Esophagus muscularis mucosa (tissue), 4 donors: ENCODE data around the gene VIM. TPM values are rescaled to one million over a fixed set of nuclear protein-coding genes. Genes with fewer than 3 reads are reported as not detected.
"Not testable (repeated sequence)": the region's sequence is repeated elsewhere in the genome, so short reads cannot be mapped to it uniquely, and the experiment has no call there.

ENCODE experiments used
- DNase-seq: peaks from one replicate; pipeline ENCODE4 v3.0.0-alpha.2; 2017; ENCODE audit errors: extremely low spot score
- H3K27ac ChIP-seq, 4 donors: fragments of 200-600 bp; sonication (generic); replicated peaks in 1 of 4; 1 replicate in 3 of 4; 2 replicates in 1 of 4; pipeline ENCODE4 v1.5.1; 2016 to 2019; ENCODE audit warnings: mild to moderate bottlenecking in 1 of 4
- H3K27me3 ChIP-seq, 4 donors: fragments of 200-600 bp; sonication (generic); one replicate each; pipeline versions ENCODE4 v1.5.1 to v1.6.0; 2016 to 2019
- H3K36me3 ChIP-seq, 4 donors: fragments of 200-600 bp; sonication (generic); one replicate each; pipeline ENCODE4 v1.5.1; 2016 to 2019
- H3K4me1 ChIP-seq, 4 donors: fragments of 200-600 bp; sonication (generic); one replicate each; pipeline ENCODE4 v1.5.1; 2016 to 2019
- H3K4me3 ChIP-seq, 4 donors: fragments of 200-600 bp; sonication (generic); 1 replicate in 2 of 4; 2 replicates in 2 of 4; pipeline ENCODE4 v1.5.1; 2016 to 2019; ENCODE audit warnings: mild to moderate bottlenecking in 4 of 4, moderate library complexity in 1 of 4
- H3K9me3 ChIP-seq, 4 donors: fragments of 200-600 bp; sonication (generic); 1 replicate in 3 of 4; 2 replicates in 1 of 4; pipeline ENCODE4 v1.5.1; 2016 to 2019
- EP300 ChIP-seq: sonication (generic); formaldehyde crosslinking; IDR thresholded peaks from one replicate; pipeline ENCODE4 v1.6.1; 2017; ENCODE audit warnings: antibody characterized with exemption
- POLR2A ChIP-seq: fragments of 450-650 bp; IDR thresholded peaks from one replicate; pipeline ENCODE4 v1.6.1; 2017; ENCODE audit warnings: antibody characterized with exemption, moderate library complexity, mild to moderate bottlenecking, low read depth
- POLR2AphosphoS5 ChIP-seq, 2 donors: sonication (generic); formaldehyde crosslinking; IDR thresholded peaks; one replicate each; pipeline ENCODE4 v1.6.1; 2017; ENCODE audit warnings: antibody characterized with exemption in 2 of 2
- WGBS: methylation state at CpG from one replicate; pipeline ENCODE4 v1.1.5; 2018; 5-methylcytosine and 5-hydroxymethylcytosine counted together
- intact Hi-C: fragments of 100-400 bp; cut with DNase I; formaldehyde crosslinking; loops from one replicate; pipeline ENCODE4 v1.15.1; 2023
- total RNA-seq, 4 donors: library from RNA; depleted of rRNA; stranded (reverse); fragments of >200 nt; gene quantifications; one replicate each; pipeline versions ENCODE4 v1.1.0 to v1.2.1, GENCODE V29; 2016
- TF ChIP-seq, protein P1 (sequence below), 3 experiments: fragments of 200-600 bp in 2 of 3; fragments of 450-650 bp in 1 of 3; sonication (generic) in 2 of 3; IDR thresholded peaks; one replicate each; pipeline ENCODE4 v1.5.1; 2017 to 2019; ENCODE audit warnings: antibody characterized with exemption in 3 of 3, mild to moderate bottlenecking in 2 of 3, moderate library complexity in 1 of 3

The VIM gene
- total RNA-seq, 4 donors from 2014 or later = 1,242 to 2,218 (median 1,951) TPM

DNA sequence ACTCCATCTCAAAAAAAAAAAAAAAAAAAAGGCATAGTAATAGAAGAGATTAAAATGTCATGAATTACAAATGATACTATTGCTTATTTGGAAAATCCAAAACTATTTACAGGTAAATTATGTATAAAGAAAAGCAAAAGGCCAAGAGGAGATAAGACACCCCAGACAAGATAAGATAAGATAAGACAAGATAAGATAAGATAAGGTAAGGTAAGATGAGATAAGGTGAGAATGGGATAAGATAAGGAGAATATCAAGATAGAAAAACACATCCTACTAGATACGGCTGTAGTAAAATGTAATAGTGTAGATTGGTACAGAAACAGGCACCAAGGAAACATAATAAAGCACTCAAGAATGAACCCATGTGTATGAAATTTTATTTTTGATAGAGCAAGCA is 20.9 kb downstream of the VIM start:
- Histone ChIP-seq H3K9me3 (no peaks in the 10 kb centered on the region), H3K36me3 (no peaks in the 10 kb centered on the region), H3K4me3 (no peak overlapping the region), H3K4me1 (no peaks in the 10 kb centered on the region), H3K27ac (no peak overlapping the region), H3K27me3 (no peaks in the 10 kb centered on the region)
- WGBS = 89% methylated on average over 1 of the region's 1 CpG
- TF ChIP-seq POLR2AphosphoS5 (IDR thresholded peaks at IDR 0.05) (no peak), EP300 (no peak), POLR2A (no peak)
- TF ChIP-seq, protein P1, sequence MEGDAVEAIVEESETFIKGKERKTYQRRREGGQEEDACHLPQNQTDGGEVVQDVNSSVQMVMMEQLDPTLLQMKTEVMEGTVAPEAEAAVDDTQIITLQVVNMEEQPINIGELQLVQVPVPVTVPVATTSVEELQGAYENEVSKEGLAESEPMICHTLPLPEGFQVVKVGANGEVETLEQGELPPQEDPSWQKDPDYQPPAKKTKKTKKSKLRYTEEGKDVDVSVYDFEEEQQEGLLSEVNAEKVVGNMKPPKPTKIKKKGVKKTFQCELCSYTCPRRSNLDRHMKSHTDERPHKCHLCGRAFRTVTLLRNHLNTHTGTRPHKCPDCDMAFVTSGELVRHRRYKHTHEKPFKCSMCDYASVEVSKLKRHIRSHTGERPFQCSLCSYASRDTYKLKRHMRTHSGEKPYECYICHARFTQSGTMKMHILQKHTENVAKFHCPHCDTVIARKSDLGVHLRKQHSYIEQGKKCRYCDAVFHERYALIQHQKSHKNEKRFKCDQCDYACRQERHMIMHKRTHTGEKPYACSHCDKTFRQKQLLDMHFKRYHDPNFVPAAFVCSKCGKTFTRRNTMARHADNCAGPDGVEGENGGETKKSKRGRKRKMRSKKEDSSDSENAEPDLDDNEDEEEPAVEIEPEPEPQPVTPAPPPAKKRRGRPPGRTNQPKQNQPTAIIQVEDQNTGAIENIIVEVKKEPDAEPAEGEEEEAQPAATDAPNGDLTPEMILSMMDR (IDR thresholded peaks at IDR 0.05) = no peak
- intact Hi-C loops = no loop called here
- no peak for DNase-seq

DNA sequence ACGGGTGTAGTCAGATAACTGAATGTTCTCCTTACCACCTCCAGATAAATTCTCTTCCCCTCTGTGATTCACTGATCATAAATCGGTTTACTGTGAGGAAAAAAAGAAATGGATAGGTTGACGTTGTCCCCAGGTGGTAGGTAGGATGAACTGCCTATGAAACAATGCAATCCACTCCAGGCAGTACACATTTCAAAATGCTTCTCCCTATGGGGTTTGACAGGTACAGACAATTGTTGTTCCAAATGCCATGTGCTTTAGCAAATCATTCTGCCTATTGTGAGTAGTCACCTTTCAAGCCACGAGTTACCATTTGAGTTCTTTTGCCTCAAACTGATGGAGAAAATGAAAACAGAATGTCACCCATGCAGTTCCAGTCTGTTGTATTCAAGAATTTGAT is 21.8 kb downstream of the VIM start:
- Histone ChIP-seq H3K4me1 (no peaks in the 10 kb centered on the region), H3K27me3 (no peaks in the 10 kb centered on the region), H3K36me3 (no peaks in the 10 kb centered on the region), H3K27ac (no peak overlapping the region), H3K4me3 (no peak overlapping the region), H3K9me3 (no peaks in the 10 kb centered on the region)
- WGBS = 73% methylated on average over 4 of the region's 4 CpGs
- DNase-seq = no peak
- TF ChIP-seq POLR2A (no peak), EP300 (no peak), POLR2AphosphoS5 (IDR thresholded peaks at IDR 0.05) (no peak)
- TF ChIP-seq, protein P1 (IDR thresholded peaks at IDR 0.05) = peak in 1 of 3 experiments; percentile 18
- intact Hi-C loops = no loop called here

DNA sequence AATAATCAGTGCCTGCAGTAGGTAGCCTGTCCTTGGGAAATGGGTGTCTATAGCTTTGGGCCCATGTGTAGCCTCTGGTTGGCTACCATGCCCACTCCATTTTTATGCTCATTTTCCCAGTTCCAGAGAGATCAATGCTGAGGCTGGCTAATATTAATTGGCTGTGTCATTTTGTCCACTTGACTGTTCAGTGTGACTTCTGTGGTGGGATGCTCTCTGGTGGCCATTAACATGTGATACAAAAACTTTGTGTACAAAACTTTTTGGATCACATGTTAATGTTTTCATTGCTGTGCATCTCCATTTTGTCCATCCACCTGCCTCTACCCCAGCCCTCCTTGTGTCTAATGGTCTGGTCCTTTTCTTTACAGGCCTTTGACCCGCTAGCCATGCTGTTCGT is 22.7 kb downstream of the VIM start:
- no peaks in the 10 kb centered on the region for H3K4me1 ChIP-seq
- H3K27ac ChIP-seq = no peak overlapping the region
- no peak for DNase-seq
- H3K4me3 ChIP-seq = no peak overlapping the region
- H3K36me3 ChIP-seq = no peaks in the 10 kb centered on the region
- WGBS = 92% methylated on average over 2 of the region's 2 CpGs
- intact Hi-C loops = no loop called here
- TF ChIP-seq POLR2A (no peak), POLR2AphosphoS5 (IDR thresholded peaks at IDR 0.05) (no peak)
- TF ChIP-seq, protein P1 (IDR thresholded peaks at IDR 0.05) = peak in 1 of 3 experiments; percentile 13
- no peaks in the 10 kb centered on the region for H3K9me3 ChIP-seq
- H3K27me3 ChIP-seq = no peaks in the 10 kb centered on the region

DNA sequence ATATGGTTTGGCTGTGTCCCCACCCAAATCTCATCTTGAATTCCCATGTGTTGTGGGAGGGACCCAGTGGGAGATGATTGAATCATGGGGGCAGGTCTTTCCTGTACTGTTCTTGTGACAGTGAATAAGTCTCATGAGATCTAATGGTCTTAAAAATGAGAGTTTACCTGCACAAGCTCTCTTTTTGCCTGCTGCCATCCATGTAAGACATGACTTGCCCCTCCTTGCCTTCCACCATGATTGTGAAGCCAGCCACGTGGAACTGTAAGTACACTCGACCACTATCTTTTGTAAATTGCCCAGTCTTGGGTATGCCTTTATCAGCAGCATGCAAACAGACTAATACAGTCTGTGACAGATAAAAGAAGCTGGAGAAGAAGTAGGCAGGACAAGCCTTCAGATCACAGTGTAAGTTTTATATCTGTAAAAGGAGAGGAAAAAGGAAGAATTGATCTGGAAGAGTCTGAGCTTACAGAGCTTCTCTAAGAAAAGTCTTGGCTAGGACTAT is 26.6 kb downstream of the VIM start:
- WGBS = 82% methylated on average over 2 of the region's 2 CpGs
- peak; percentile 39 for DNase-seq
- H3K27ac ChIP-seq, H3K9me3 ChIP-seq, H3K36me3 ChIP-seq, H3K27me3 ChIP-seq, H3K4me3 ChIP-seq, H3K4me1 ChIP-seq, intact Hi-C loops: not testable (repeated sequence)

DNA sequence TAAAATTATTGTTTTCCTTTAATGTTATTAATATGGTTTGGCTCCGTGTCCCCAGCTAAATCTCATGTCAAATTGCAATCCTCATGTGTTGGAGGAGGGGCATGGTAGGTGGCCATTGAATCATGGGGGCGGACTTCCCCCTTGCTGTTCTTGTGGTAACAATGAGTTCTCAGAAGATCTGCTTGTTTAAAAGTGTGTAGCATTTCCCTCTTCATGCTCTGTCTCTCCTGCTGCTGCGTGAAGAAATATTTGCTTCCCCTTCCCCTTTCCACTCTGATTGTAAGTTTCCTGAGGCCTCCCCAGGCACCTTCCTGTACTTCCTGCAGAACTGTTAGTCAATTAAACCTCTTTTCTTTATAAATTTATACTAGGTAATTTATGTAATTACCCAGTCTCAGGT is 27.5 kb downstream of the VIM start:
- H3K9me3 ChIP-seq = no peaks in the 10 kb centered on the region
- H3K27me3 ChIP-seq = no peaks in the 10 kb centered on the region
- no peaks in the 10 kb centered on the region for H3K36me3 ChIP-seq
- peaks cover 0 to 3% (median 0%) of the 10 kb centered on the region in 4 donors for H3K4me1 ChIP-seq
- no peak overlapping the region for H3K27ac ChIP-seq
- TF ChIP-seq POLR2AphosphoS5 (IDR thresholded peaks at IDR 0.05) = no peak
- TF ChIP-seq EP300 = no peak
- TF ChIP-seq POLR2A = no peak
- TF ChIP-seq, protein P1 (IDR thresholded peaks at IDR 0.05) = no peak
- no peak for DNase-seq
- intact Hi-C loops = no loop called here
- WGBS = 93% methylated on average over 3 of the region's 3 CpGs
- H3K4me3 ChIP-seq = no peak overlapping the region
